ENCODE data around the gene GNRH2.

The GNRH2 gene

GRCh38 chr20:3092611-3093379 lies 49.4 kb downstream of the GNRH2 start:
- Histone ChIP-seq H3K27me3 (ENCODE audit: insufficient read depth, low read length) (peaks cover 39% of the 10 kb centered on the region), H3K36me3 (ENCODE audit: insufficient read depth, low read length) (no peaks in the 10 kb centered on the region), H3K9me3 (ENCODE audit: insufficient read depth, low read depth, low read length) (no peaks in the 10 kb centered on the region), H3K9ac (ENCODE audit: low read depth, low read length) (peak overlapping the region; percentile 75), H3K4me3 (ENCODE audit: low read length) (peak overlapping the region; percentile 56), H3K4me1 (ENCODE audit: insufficient read depth, low read length) (no peaks in the 10 kb centered on the region), H3K27ac (ENCODE audit: low read depth, low read length) (no peak overlapping the region)
- WGBS = 13% methylated on average over 81 of the region's 81 CpGs

DNA sequence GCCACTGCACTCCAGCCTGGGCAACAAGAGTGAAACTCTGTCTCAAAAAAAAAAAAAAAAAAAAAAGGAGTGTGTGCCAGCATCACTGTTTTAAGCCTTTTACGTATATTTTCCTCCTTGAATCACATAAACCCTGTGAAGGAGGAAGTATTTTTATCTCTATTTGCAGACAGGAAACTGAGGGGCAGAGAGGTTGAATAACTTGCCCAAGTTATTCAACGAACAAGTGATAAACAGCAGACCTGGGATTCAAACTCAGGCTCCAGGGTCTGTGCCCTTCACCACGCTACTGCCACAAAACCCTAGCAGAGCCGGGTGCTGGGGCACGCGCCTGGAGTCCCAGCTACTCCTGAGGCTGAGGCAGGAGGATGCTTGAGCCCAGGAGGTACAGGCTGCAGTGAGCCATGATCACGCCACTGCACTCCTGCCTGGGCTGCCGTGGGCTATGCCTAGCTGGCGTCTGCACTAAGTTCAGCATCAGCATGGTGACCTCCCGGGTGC lies 50.5 kb downstream of the GNRH2 start:
- peaks cover 39% of the 10 kb centered on the region for H3K27me3 ChIP-seq (ENCODE audit: insufficient read depth, low read length)
- no peaks in the 10 kb centered on the region for H3K36me3 ChIP-seq (ENCODE audit: insufficient read depth, low read length)
- no peaks in the 10 kb centered on the region for H3K4me1 ChIP-seq (ENCODE audit: insufficient read depth, low read length)
- no peak overlapping the region for H3K4me3 ChIP-seq (ENCODE audit: low read length)
- no peaks in the 10 kb centered on the region for H3K9me3 ChIP-seq (ENCODE audit: insufficient read depth, low read depth, low read length)
- 92% methylated on average over 9 of the region's 10 CpGs for WGBS
- H3K9ac ChIP-seq (ENCODE audit: low read depth, low read length) = no peak overlapping the region
- H3K27ac ChIP-seq (ENCODE audit: low read depth, low read length) = no peak overlapping the region

DNA sequence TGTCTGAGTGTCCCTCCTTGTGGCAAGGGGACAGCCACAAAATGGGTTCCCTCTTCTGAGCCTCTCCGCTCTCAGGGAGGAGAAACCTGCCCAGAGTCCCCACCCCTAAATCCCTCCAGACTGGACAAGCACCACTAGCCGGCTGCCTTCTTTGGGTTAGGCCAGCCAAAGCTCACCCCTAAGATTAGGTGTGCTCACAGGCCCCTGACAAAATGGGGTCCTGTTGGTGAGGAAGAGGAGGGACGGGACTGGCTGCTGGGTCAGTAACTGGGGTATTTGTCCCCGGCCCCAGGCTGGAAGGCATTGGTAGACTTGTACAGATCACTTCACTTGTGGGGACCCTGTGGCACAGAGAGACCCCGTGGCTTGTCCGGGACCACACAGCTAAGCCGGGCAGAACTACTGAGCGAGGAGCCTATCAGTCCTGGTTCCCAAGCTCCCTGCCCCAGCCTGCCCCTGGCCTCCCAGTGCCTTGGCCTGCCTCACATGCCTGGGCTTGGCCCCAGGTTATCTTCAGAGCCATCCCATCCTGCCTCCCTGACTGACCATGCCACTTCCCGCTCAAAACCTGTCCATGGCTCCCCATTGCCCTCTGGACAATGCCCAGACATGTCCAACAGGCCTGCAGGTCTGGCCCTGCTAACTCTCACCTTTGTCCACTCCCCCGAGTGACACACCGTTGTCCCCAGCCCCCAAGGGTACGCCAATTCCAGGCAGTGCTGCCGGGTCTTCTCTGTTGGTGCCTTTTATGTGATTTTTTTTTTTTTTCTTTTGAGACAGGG lies 51.6 kb downstream of the GNRH2 start:
- Histone ChIP-seq H3K4me1 (ENCODE audit: insufficient read depth, low read length) (no peaks in the 10 kb centered on the region), H3K9ac (ENCODE audit: low read depth, low read length) (no peak overlapping the region), H3K27ac (ENCODE audit: low read depth, low read length) (no peak overlapping the region), H3K9me3 (ENCODE audit: insufficient read depth, low read depth, low read length) (no peaks in the 10 kb centered on the region), H3K27me3 (ENCODE audit: insufficient read depth, low read length) (peaks cover 35% of the 10 kb centered on the region), H3K36me3 (ENCODE audit: insufficient read depth, low read length) (no peaks in the 10 kb centered on the region), H3K4me3 (ENCODE audit: low read length) (no peak overlapping the region)
- 92% methylated on average over 13 of the region's 13 CpGs for WGBS

Measured in HUES64 (cell line).